GM20431 (cell line): ENCODE data around the gene C2orf92.
"Not testable (repeated sequence)": the region's sequence is repeated elsewhere in the genome, so short reads cannot be mapped to it uniquely, and the experiment has no call there.

Experiments used
- in situ Hi-C: fragments of 300-500 bp; cut with MseI, MboI; formaldehyde crosslinking; loops from one replicate; pipeline ENCODE4 v1.15.0; 2020; ENCODE audit warnings: low sequenced_read_pairs; ENCODE audit not compliant: unreplicated experiment

The C2orf92 gene

GRCh38 chr2:97669448-97669847, at the start of gene C2orf92:
C2orf92 (plus strand) TSS chr2:97669713; CDS start chr2:97669789, 76 bp downstream.
- in situ Hi-C loops: no loop called here

- in situ Hi-C loops: not testable (repeated sequence)
Measured at GRCh38 chr2:97620492-97620891, 49.0 kb upstream of the C2orf92 start.

GRCh38 chr2:97622976-97623375, 46.5 kb upstream of the C2orf92 start:
- in situ Hi-C loops: not testable (repeated sequence)

- in situ Hi-C loops: not testable (repeated sequence)
Measured at GRCh38 chr2:97625354-97626048, 44.0 kb upstream of the C2orf92 start.

GRCh38 chr2:97626049-97626430, 43.5 kb upstream of the C2orf92 start:
- in situ Hi-C loops: not testable (repeated sequence)

- in situ Hi-C loops: no loop called here
Measured at GRCh38 chr2:97644023-97644717, 25.3 kb upstream of the C2orf92 start.

GRCh38 chr2:97645112-97645694, 24.3 kb upstream of the C2orf92 start:
- in situ Hi-C loops: no loop called here

- in situ Hi-C loops: no loop called here
Measured at GRCh38 chr2:97645695-97646629, 23.6 kb upstream of the C2orf92 start, which contains the start of gene COX5B. COX5B (plus strand) TSS chr2:97646062; CDS start chr2:97646087, 25 bp downstream.

GRCh38 chr2:97646977-97647376, 22.5 kb upstream of the C2orf92 start:
- in situ Hi-C loops: no loop called here

- in situ Hi-C loops: no loop called here
Measured at GRCh38 chr2:97651114-97651513, 18.4 kb upstream of the C2orf92 start.

- in situ Hi-C loops: no loop called here
Measured at GRCh38 chr2:97653473-97653872, 16.0 kb upstream of the C2orf92 start.

GRCh38 chr2:97653874-97654273, 15.6 kb upstream of the C2orf92 start:
- in situ Hi-C loops: no loop called here

GRCh38 chr2:97654309-97654708, 15.2 kb upstream of the C2orf92 start:
- in situ Hi-C loops: no loop called here

GRCh38 chr2:97654791-97655190, 14.7 kb upstream of the C2orf92 start:
- in situ Hi-C loops: no loop called here

- in situ Hi-C loops: no loop called here
Measured at GRCh38 chr2:97656129-97656755, 13.3 kb upstream of the C2orf92 start.

- in situ Hi-C loops: no loop called here
Measured at GRCh38 chr2:97656905-97657587, 12.5 kb upstream of the C2orf92 start.

- in situ Hi-C loops: no loop called here
Measured at GRCh38 chr2:97657986-97658690, 11.4 kb upstream of the C2orf92 start.

- in situ Hi-C loops: no loop called here
Measured at GRCh38 chr2:97658691-97659157, 10.8 kb upstream of the C2orf92 start.
